D341Med (cell line): ENCODE measurements around the gene GP1BB.
"Not testable (repeated sequence)": the region's sequence is repeated elsewhere in the genome, so short reads cannot be mapped to it uniquely, and the experiment has no call there.

Experiments used
- DNase-seq: peaks from one replicate; pipeline ENCODE4 v3.0.0; 2012; ENCODE audit warnings: low spot score

The GP1BB gene

DNA sequence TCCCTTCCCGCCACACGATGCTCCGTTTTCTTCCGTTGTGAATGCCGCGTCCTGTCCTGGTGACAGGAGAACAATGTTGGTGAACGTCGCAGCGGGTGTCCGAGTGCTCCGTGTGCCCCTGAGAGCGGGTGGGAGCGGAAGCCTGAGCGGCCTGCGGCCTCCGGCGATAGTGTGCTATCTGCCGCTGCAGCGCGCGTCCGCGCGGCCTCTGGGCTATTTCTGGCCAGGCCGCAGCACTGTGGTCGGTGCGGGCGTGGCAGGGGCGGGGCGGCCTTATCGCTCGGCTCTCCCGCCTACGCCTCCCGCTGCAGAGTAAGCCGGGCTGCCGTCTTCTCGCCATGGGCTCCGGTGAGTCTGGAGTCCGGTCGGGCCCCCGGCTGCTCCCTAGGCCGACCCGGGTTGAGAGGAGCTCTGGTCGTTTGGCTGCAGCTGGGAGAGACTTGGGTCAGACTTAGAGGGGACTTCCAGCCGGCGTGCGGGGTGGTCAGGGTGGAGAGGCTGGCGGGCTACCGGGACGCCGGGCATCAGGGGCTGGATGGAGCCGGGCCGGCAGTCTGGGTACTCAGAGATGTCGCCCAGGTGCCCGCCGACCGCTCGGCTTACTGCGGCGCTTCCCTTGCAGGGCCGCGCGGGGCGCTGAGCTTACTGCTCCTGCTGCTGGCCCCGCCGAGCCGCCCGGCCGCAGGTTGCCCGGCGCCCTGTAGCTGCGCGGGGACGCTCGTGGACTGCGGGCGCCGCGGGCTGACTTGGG is at the start of gene GP1BB:
TSS of gene GP1BB (plus strand) at position 308 of the 751 bp plus-strand sequence. CDS start at position 339, 31 bp downstream.
- DNase-seq, result no peak

DNA sequence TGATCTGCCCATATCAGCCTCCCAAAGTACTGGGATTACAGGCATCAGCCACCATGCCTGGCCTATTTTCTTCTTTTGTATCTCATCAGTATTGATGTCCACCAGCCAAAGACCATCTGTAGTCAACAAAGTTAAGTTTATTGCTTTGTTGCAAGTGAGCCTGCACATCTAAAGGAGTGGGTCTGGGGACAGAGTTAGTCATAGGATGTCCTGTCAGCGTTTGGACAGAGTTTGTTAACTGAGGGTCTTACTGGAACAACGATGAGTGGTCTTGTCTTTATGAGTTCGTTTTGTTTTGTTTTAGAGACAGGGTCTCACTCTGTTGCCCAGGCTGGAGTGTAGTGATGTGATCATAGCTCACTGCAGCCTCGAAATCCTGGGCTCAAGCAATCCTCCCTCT is 49.7 kb upstream of the GP1BB start:
- DNase-seq, result no peak

DNA sequence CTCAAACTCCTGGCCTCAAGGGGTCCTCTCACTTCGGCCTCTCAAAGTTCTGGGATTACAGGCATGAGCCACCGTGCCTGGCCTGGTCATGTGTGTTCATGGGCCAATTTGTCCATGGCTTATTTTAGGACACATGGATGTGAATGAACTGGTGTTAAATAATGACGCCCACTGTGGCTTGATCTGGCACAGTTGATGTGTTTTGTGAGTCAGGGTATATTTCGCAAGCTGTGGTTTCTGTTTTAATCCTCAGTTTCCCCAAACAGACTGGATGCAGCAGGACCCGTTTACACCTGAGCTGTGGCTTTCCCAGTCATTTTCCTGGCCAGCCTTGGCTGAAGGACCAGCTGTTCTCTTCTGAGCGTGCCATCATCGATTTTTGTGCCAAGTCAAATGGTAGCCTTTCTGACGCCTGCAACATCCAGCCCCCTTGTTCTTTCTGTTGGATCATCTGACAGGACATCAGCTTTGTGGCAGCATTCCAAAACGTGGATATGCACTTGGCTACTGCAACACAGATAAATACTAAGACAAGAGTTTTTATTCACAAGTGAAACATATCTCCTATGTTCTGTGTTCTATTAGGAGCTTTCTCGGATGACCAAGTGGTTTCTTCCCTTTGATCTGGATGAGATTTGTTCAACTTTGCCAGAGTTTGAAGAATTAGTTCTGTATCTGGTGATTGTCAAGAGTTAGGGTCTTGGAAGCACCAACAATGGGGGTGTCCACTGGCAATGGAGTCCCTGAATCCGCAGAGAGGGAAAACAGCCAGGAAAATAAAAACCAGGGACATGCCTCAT is 49.0 kb upstream of the GP1BB start:
- no peak for DNase-seq

DNA sequence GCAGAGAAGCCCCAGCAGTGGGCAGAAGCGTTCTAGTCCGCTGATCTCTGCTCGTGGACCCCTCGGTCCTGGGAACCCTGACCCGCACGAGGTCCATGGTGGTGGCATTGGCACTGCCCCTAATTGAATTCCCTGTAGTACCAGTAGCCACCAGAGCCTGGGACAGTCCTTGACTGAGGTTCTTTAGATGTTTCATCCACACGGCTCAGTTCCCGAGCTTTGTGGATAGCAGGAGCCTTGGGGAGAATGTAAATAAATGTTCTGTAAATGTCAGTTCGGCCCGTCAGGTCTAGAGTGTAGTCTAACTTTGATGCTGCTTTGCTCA is 48.4 kb upstream of the GP1BB start:
- DNase-seq, result no peak

DNA sequence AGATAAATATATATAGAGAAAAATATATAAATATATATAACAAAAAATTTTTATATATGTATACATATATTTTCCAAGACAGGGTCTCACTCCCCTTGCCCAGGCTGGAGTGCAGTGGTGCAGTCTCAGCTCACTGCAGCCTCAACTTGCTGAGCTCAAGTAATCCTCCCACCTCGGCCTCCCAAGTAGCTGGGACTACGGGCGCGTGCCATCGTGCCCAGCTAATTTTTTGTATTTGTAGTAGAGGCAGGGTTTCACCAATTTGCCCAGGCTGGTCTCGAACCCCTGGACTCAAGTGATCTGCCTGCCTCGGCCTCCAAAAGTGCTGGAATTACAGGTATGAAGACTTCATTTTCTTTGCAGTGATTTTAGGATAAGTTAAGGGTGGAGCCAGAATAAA is 47.9 kb upstream of the GP1BB start:
- no peak for DNase-seq

DNA sequence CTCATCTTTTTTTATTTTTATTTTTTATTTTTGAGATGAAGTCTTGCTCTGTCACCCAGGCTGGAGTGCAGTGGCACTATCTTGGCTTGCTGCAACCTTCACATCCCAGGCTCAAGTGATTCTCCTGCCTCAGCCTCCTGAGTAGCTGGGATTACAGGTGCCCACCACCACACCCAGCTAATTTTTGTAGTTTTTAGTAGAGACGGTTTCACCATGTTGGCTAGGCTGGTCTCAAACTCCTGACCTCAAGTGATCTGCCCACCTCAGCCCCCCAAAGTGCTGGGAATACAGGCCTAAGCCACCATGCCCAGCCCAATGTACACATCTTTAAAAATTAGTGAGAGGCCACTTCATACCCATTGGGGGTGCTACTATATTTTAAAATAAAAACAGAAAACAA is 46.9 kb upstream of the GP1BB start:
- DNase-seq, result not testable (repeated sequence)

DNA sequence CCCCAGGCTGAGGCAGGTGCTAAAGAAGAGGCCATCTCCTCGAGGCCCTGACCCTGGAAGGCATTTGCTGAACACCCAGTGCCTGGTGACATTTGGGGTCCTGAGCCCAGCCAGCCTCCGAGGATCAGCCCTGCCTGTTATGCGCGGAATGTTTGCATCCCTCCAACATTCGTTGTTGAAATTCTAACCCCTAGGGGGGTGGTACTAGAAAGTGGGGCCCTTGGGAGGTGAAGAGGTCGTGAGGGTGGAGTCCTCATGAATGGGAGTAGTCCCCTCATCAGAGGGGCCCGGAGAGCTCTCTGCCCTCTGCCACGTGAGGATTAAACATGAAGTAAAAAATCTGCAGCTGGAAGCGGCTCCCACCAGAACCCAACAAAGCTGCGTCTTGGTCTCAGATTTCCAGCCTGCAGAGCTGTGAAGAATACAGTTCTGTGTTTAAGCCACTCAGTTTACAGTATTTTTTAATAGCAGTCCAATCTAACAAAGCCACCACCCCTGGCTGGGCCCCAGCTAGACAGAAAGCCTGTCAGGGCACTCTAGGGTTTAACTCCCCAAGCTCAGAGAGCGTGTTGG is 44.3 kb upstream of the GP1BB start:
- DNase-seq, result no peak

DNA sequence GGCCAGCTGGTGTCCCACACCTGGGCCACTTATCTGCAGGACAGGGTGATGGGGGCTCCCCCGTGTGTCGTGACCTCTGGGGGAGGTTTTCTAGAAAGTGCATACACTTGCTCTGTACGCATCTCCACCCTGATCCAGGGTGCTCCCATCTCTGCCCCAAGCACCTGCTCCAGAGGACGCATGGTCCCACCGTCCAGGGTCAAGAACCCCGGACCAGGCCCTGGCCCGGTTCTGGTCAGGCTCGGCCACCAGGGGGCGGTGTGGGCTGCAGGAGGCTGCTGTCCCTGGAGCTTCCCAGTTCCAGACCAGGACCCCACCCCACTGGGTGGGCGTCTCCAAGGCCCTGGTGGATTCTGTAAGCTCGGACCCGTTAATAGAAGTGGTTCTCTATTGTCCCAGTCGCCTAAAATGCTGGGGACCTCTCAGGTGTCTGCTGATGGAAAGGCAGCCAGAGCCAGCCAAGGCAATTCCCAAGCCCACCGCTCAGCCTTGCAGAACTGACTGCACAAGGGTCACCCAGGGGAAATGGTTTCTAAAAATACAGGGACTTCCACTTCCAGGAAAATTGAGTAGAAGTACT is 43.7 kb upstream of the GP1BB start:
- peak; percentile 61 for DNase-seq

DNA sequence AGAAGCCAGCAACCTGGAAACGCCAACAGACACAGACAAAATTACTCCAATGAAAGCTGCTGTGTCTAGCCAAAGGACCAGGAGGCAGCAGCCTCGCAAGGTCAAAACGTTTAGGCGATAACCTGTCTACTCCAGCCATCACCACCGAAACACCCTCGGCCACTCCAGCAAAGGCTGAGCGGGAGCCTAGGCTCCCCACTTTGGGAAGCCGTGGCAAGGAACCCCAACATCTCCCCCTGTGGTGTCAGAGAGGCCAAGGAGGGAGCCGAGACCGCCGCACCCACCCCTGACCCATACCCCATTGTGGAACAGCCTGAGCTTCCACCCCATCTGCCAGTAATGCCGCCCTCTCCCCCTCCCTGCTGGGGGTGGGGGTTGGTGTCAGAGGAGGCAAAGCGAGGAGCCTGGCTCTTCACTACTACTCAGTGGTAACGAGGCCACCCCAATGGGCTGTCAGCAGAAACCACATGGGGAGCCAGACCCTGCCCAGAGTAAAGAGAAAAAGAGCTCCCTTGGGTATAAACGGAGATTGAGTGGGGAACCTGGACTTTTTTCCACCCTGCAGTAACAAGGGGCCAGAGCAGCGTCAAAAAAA is 43.0 kb upstream of the GP1BB start:
- DNase-seq, result no peak

DNA sequence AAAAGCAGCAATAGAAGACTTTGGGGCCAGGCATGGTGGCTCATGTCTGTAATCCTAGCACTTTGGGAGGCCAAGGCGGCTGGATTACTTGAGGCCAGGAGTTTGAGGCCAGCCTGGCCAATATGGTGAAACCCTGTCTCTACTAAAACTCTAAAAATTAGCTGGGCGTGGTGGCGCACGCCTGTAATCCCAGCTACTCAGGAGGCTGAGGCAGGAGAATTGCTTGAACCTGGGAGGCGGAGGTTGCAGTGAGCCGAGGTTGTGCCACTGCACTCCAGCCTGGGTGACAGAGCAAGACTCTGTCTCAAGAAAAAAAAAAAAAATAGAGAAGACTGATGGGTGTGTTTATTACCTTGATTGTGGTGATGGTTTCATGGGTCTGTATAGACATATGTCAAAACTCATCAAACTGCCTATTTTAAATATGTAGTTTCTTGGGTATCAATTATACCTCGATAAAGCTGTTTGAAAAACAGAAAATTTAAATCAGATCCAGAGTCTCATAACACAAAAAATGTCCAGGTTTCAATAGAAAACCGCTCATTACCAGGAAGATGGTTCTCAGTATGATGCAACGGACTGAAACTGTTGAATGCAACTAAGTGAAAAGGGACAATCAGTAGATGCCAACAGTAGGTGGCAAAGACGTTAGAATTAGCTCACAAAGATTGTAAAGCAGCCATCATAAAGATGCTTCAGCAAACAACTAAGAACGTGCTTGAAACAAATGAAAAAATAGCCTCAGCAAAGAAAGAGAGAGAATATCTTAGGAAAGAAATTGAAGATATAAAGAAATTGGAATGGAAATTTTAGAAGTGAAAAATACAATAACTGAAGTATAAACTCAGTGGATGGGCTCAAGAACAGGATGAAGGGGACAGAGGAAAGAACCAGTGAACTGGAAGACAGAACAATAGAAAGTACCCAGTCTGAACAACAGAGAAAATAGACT is 42.2 kb upstream of the GP1BB start:
- no peak for DNase-seq

DNA sequence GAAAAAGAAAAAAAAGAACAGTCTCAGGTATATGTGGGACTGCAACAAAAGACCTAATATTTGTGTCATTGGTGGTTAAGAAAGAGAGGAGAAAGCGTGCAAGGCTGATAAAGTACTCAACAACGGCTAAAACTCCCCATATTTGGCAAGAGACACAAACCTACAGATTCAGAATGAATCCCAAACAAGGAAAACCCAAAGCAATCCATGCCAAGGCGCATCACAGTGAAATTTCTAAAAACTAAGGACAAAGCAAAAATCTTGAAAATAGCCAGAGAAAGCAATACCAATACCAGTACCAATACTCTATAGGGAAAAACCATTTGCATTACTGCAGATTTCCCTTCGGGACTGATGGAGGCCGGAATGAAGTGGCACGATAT is 41.5 kb upstream of the GP1BB start:
- no peak for DNase-seq

DNA sequence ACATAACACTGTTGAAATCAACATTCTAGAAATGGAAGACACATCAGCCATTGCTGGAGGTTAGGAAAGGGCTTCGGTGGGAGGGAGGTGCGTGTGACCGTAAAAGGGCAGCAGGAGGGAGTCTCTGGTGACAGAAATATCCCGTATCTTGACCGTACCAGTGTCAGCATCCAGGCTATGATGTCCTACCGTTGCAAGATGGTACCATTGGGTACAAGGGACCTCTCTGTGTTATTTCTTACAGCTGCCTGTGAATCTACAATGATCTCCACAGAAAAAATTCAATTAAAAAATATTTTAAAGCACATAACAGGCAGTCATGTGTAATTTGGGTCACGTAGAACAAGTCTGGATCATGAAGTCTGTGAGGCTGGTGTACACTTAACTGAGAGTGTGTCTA is 36.4 kb upstream of the GP1BB start:
- no peak for DNase-seq

DNA sequence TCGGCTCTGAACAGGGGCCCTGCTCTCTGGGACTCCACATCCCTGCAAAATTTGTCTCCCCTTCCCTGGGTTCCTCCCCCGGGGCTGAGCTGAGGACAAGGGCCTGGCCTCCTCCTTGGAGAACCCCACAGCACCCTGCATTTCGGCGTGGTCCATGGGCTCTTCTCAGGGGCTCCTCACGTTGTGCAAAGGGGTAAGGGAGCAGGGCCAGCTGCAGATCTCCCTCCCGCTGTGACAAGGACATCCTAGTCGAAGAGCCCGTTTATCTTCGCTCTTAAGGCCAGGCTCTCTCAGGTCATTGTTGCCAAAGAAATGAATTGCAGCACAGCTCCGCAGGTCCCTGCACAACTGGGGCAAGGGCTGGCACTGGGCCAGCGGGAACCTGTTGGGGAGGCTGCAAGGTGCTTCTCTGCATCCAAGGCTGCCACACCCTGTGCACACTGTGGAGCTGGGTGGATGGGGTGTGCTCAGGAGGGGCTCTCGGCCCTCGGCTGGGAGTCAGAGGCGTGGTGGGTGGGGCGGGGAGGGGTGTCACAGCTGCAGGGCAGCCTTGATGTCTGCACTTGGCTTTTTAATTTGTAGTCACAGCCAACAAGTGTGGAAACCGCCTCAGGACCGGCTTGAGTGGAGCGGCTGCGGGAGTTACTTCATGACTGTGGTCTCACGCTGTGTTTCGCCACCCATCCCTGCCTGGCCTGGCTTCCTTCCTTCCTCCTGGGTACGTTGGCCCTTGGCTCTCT is 35.6 kb upstream of the GP1BB start:
- DNase-seq, result peak; percentile 26

DNA sequence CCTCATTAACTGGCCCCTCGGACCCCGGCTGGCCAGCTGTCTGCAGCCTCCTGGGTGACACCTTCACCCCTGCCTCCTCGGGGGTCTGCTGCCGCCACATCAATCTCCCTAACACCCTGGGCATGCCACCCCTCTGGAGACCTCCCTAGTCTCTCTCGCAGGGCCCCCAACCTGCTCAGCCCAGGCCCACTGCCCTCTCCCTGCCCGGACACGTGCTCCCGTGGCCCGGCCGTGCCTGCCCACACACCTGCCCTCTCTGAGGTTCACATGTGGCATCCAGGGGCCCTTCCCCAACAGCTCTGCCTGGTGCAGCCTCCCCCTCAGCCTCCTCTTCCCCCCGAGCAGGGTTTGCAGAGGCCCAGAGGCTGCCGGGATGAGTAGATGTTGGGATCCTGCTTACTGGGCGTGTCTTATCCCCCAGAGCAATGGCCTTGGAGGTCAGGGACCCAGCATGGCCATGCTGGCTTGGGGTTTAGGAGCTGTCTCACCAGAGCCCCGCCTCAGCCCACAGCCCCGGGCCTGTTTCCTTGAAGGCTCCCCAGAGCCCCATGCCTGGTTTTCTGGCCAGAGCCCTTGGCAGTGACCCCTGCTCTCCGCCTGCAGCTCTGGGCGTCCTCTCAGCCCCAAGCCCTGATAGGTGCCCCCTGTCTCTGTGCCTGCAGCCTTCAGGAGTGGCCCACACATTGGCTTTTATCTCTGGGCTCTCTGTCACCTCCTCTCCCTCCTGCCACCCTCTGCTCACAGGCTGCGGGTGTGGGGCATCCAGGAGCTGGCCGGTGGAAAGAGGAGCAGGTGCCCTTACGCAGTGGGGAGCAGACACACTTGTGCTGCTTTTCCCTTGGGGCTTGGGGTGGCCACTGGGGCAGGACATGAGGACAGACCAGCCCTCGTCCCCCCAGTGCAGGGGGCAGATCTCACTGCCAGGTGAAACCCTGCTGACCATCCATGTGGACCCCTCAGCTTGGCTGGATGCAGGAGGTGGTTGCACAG is 34.7 kb upstream of the GP1BB start:
- peak; percentile 20 for DNase-seq

DNA sequence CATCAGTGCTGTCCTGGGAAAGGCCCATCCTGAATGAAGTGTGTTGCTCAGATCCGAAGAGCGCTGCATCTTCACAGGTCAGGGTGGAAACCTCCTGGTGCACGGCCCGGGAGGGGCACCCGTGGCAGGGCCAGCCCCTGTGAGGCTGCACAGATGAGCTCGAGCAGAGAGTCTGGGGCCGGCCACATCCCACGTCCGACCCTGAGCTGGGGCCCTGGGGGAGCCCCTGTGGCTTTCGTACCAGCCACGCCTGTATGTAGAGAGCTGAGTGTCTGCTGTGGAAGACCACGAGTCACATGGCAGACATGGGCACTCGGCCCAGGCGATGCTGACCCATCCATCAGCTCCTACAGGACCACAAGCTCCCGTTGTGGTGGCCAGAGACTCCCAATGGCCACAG is 33.9 kb upstream of the GP1BB start:
- peak; percentile 19 for DNase-seq

DNA sequence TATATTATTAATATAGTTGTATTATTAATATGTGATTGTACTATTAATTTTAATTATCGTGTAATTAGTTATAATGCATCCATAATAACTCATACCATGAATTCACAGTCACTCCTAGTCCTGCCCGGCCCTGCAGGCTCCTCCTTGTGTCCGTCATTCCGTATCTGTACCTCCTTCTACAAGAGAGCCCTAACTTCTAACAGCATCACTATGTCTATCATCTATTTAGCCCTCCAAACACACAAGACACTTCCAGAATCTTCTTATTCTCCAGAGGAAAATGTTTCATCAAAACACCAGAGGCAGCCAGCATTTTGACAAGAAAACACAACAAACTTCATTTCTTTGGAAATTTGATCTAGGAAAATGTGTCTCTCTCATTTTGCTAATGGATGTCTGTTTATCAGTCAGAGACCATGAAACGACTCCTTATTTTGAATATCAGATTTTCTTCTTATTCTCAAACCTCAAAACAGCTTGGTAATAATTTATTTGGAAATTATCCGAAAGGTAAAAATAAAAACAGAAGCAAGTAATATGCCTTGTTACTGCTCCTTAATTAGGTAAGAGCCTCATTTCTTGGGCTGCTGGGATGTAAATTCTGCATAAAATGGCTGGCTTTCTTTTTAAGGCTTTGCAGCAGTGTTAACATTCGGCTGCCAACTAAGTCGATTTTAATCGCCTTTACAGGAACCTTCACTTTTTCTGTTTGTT is 32.2 kb upstream of the GP1BB start:
- DNase-seq, result no peak

DNA sequence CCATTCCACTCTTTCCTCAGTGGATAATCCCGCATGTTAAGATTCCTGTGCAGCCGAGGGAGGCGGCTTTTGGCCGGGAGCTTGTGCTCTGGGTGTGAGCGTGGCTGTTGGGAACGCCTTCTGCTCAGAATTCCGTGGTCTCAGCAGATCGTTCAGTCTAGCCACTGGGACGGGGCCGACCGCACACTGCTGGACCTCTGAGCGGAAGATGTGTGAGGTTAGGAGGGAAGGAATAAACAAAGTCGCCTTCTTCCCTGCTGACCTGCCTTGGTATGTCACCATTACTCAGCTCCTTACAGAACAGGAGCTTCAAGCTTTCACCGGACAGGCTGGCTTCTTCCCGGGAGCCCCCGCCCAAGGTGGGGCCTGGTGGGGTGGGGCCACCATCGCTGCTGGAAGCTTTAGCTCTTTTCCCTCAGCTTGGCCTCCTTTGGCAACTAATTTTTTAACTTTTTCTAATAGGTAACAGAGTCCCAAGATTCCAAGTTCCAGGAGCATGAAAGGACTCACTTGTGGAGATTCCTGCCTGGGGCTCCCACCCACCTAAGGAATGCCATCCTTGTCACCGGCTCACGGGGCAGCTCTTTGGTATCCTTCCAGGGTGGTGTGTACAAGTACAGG is 31.5 kb upstream of the GP1BB start:
- DNase-seq, result peak; percentile 35

DNA sequence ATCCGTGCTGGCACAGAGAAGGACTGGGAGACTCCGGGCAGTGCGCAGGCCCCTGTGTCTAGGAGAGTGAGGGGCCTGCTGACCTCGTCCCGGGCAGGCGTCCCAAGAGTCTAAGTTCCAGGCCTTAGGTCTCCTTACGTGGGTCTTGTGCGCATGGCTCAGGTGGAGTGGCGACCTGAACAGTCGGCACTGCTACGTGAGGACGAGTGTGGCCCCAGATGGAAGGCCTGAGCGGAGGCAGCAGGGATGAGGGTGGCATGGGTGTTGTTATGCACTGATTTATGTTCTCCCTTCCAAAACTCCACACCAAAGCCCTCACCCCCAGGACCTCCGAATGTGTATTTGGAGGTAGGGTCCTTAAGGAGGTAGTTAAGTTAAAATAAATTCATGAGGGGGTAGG is 29.8 kb upstream of the GP1BB start:
- DNase-seq, result no peak
